K562 (cell line): ENCODE data around the gene ABCC5. TPM values are rescaled to one million over a fixed set of nuclear protein-coding genes. Genes with fewer than 3 reads are reported as not detected.

Source experiments
- ATAC-seq: fragments of 200-7000 bp; cut with Tn5 transposase; 3 replicates; pipeline ENCODE4 v1.9.1; 2020; ENCODE audit warnings: moderate library complexity
- BruUV-seq: library from RNA; stranded (reverse); fragments of 400-500 nt; replicated peaks from 2 replicates; lab custom pipeline; 2021; lab: Mats Ljungman, UMichigan
- CTCF ChIA-PET: fragments of 300-600 bp; formaldehyde crosslinking; extraction: SDS; loops from one replicate; lab custom pipeline; 2021; ENCODE audit warnings: low intra/inter-chr PET ratio; lab: Yijun Ruan, JAX
- POLR2A ChIA-PET: fragments of 300-600, 350-650 bp; sonication (Branson Sonifier 250); formaldehyde crosslinking; extraction: SDS; loops from one replicate; lab custom pipeline; 2021; ENCODE audit warnings: antibody characterized with exemption, inconsistent platforms; lab: Yijun Ruan, JAX
- DNase-seq, 4 experiments: peaks; one replicate each; pipeline versions ENCODE4 v3.0.0 to v3.0.0-alpha.2; 2011 to 2018; ENCODE audit warnings: low spot score in 3 of 4, mixed read lengths in 3 of 4; ENCODE audit errors: extremely low read depth in 1 of 4
- FAIRE-seq: peaks from 2 replicates; lab custom pipeline; 2011; peaks lifted over from hg19 to GRCh38; lab: Jason Lieb, UNC
- H2AFZ ChIP-seq: 2 replicates; pipeline ENCODE4 v1.6.0; 2011; ENCODE audit warnings: low read depth, low read length, control low read depth, inconsistent platforms
- H3K27ac ChIP-seq: fragments of 200-600 bp; 3 replicates; pipeline ENCODE4 v1.8.0; 2011; ENCODE audit warnings: low read depth, mild to moderate bottlenecking, control low read depth, inconsistent platforms, low read length, moderate library complexity, mixed read lengths; ENCODE audit errors: extremely low read depth
- H3K27me3 ChIP-seq, 2 experiments: fragments of 300-600 bp in 1 of 2; 2 replicates in 1 of 2; 3 replicates in 1 of 2; pipeline versions ENCODE4 v1.6.0 to v1.8.0; 2011; ENCODE audit warnings: inconsistent platforms in 2 of 2, low read length in 2 of 2, mild to moderate bottlenecking in 1 of 2, mixed read lengths in 1 of 2, moderate library complexity in 1 of 2; ENCODE audit not compliant: control insufficient read depth in 2 of 2, insufficient read depth in 2 of 2
- H3K36me3 ChIP-seq: fragments of 300-600 bp; 3 replicates; pipeline ENCODE4 v1.8.0; 2011; ENCODE audit warnings: mild to moderate bottlenecking, low read length, inconsistent platforms; ENCODE audit not compliant: control insufficient read depth, insufficient read depth
- H3K4me1 ChIP-seq, 2 experiments: fragments of 200-600 bp in 1 of 2; replicated peaks in 1 of 2; 2 replicates in 1 of 2; 3 replicates in 1 of 2; pipeline versions ENCODE4 v1.5.1 to v1.8.0; 2011; ENCODE audit warnings: inconsistent platforms in 2 of 2, low read length in 2 of 2, mild to moderate bottlenecking in 1 of 2, mixed read lengths in 1 of 2, moderate library complexity in 1 of 2; ENCODE audit not compliant: control insufficient read depth in 2 of 2, insufficient read depth in 2 of 2
- H3K4me2 ChIP-seq: 2 replicates; pipeline ENCODE4 v1.6.1; 2011; ENCODE audit warnings: low read length, control low read depth, inconsistent platforms, mixed read lengths; ENCODE audit not compliant: insufficient read depth
- H3K4me3 ChIP-seq: fragments of 200-600 bp; sonication (generic), shearing (Covaris generic); 2 replicates; pipeline ENCODE4 v1.5.1; 2016; ENCODE audit warnings: control low read depth, inconsistent platforms
- H3K79me2 ChIP-seq: fragments of 200-600 bp; 3 replicates; pipeline ENCODE4 v1.8.0; 2011; ENCODE audit warnings: low read length, inconsistent platforms; ENCODE audit not compliant: control insufficient read depth, insufficient read depth
- H3K9ac ChIP-seq, 2 experiments: 2 replicates each; pipeline versions ENCODE4 v1.6.0 to v1.6.1; 2011; ENCODE audit warnings: low read depth in 2 of 2, low read length in 2 of 2, control low read depth in 1 of 2, inconsistent platforms in 1 of 2, mild to moderate bottlenecking in 1 of 2, mixed read lengths in 1 of 2; ENCODE audit not compliant: insufficient read depth in 1 of 2
- H3K9me1 ChIP-seq: one replicate; pipeline ENCODE4 v1.6.0; 2011; ENCODE audit warnings: inconsistent platforms, mild to moderate bottlenecking, low read length, moderate library complexity; ENCODE audit not compliant: control insufficient read depth, insufficient read depth
- H3K9me3 ChIP-seq: replicated peaks from 2 replicates; pipeline ENCODE4 v1.5.1; 2011; ENCODE audit warnings: low read depth, low read length, inconsistent platforms; ENCODE audit not compliant: control insufficient read depth, insufficient read depth
- H4K20me1 ChIP-seq: replicated peaks from 2 replicates; pipeline ENCODE4 v1.6.1; 2011; ENCODE audit warnings: low read length, inconsistent platforms, mixed read lengths; ENCODE audit not compliant: control insufficient read depth, insufficient read depth
- ASH1L ChIP-seq: fragments of 450-650 bp; IDR thresholded peaks from 2 replicates; pipeline ENCODE4 v1.6.1; 2018; ENCODE audit warnings: borderline replicate concordance, mild to moderate bottlenecking, low read depth; ENCODE audit not compliant: partially characterized antibody
- EGR1 ChIP-seq: fragments of 450-650 bp; conservative IDR thresholded peaks from 2 replicates; pipeline ENCODE4 v1.6.1; 2017; ENCODE audit warnings: mild to moderate bottlenecking
- GTF2A2 ChIP-seq: IDR thresholded peaks from 2 replicates; pipeline ENCODE4 v1.6.1; 2016; ENCODE audit warnings: mild to moderate bottlenecking, missing genetic modification characterization, missing compliant biosample characterization
- MAFF ChIP-seq: IDR thresholded peaks from 2 replicates; pipeline ENCODE4 v1.6.1; 2012; ENCODE audit warnings: low read length, improper control_type of control experiment
- PKNOX1 ChIP-seq: fragments of 450-650 bp; IDR thresholded peaks from 2 replicates; pipeline ENCODE4 v1.6.1; 2016
- ZNF561 ChIP-seq: fragments of 450-650 bp; formaldehyde crosslinking; conservative IDR thresholded peaks from 2 replicates; pipeline ENCODE4 v1.4.0; 2020; ENCODE audit warnings: mild to moderate bottlenecking, moderate library complexity
- WGBS: fragments of 100-300 bp; shearing (Covaris generic); methylation state at CpG from one replicate; pipeline ENCODE4 v1.1.6; 2016; ENCODE audit warnings: low coverage, mixed read lengths; ENCODE audit not compliant: insufficient coverage; ENCODE audit errors: missing lambda C conversion rate; 5-methylcytosine and 5-hydroxymethylcytosine counted together
- in situ Hi-C: fragments of 300-500 bp; cut with MboI; formaldehyde crosslinking; loops from 4 replicates; pipeline ENCODE4 v1.15.0; 2018; ENCODE audit warnings: inconsistent platforms, mixed read lengths
- intact Hi-C: fragments of 100-400 bp; cut with micrococcal nuclease; formaldehyde crosslinking; loops from 2 replicates; pipeline ENCODE4 v1.14.2; 2022
- polyA plus RNA-seq, 8 experiments: library from polyadenylated mRNA; depleted of rRNA in 4 of 8; stranded (reverse) in 5 of 8; unstranded in 3 of 8; fragments of >200 nt; fragmentation: Nextera tagmentation in 2 of 8; fragmentation: Illumina TruSeq in 1 of 8; extraction: Ambion mirVana in 2 of 8; extraction: Trizol in 1 of 8; gene quantifications; 2 replicates each; pipeline versions ENCODE4 v1.2.1 to v1.2.3, GENCODE V29; 2011 to 2014; ENCODE audit warnings: inconsistent platforms in 1 of 8, missing spikeins in 1 of 8
- total RNA-seq, 7 experiments: library from RNA; depleted of rRNA in 6 of 7; stranded (reverse); fragments of >200 nt in 6 of 7; fragmentation: Illumina TruSeq in 2 of 7; extraction: Trizol in 2 of 7; gene quantifications; 2 replicates each; pipeline versions ENCODE4 v1.2.1 to v1.2.3, GENCODE V29; 2011 to 2021; ENCODE audit warnings: low replicate concordance in 1 of 7
- TF ChIP-seq, protein P1 (sequence below): fragments of 450-650 bp; conservative IDR thresholded peaks from 2 replicates; pipeline ENCODE4 v1.6.1; 2016; ENCODE audit warnings: missing genetic modification characterization, low read depth, mild to moderate bottlenecking, control low read depth, missing compliant biosample characterization
- TF ChIP-seq, protein P2 (sequence below), 2 experiments: fragments of 450-650 bp in 1 of 2; sonication (generic) in 1 of 2; formaldehyde crosslinking in 1 of 2; IDR thresholded peaks in 1 of 2; conservative IDR thresholded peaks in 1 of 2; 2 replicates each; pipeline versions ENCODE4 v1.6.1 to v1.8.1; 2016 to 2023; ENCODE audit warnings: mild to moderate bottlenecking in 2 of 2, moderate library complexity in 2 of 2, inconsistent platforms in 1 of 2, missing genetic modification reagents in 1 of 2
- TF ChIP-seq, protein P3 (sequence below), 2 experiments: fragments of 450-650 bp in 1 of 2; sonication (generic) in 1 of 2; formaldehyde crosslinking in 1 of 2; IDR thresholded peaks; 2 replicates each; pipeline versions ENCODE4 v1.7.1 to v1.9.0; 2016 to 2022; ENCODE audit warnings: inconsistent platforms in 1 of 2, mild to moderate bottlenecking in 1 of 2, missing genetic modification reagents in 1 of 2

The ABCC5 gene
- total and polyA plus RNA-seq, 9 of the 15 experiments (the other 6 are each of a cell fraction or from before 2014, with no cell fraction given), result 22.0 to 53.0 (median 41.9) TPM

DNA sequence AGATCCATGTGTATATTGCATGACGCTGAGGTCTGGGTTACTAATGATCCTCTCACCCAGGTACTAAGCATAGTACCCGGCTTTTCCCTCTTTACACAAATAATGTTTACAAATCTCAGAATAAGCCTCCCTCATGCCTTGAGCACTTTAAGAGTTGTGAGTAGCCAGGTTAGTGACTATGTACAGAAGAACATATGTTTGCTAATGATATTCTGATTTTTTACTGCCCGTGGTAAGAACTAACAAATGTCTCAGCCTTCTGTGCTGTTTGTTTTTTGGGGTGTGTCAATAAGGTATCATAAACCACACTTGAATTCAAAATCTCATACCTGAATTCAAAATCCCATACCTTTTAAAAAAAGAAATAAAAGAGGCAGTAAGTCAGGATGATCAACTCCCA lies 59.5 kb downstream of the ABCC5 start:
- Histone ChIP-seq H3K4me1 (no peaks in the 10 kb centered on the region; a peak in 1 of 5 replicates), H3K4me2 (no peak overlapping the region), H3K79me2 (no peaks in the 10 kb centered on the region), H3K9me1 (no peaks in the 10 kb centered on the region), H3K4me3 (no peak overlapping the region), H3K27me3 (no peaks in the 10 kb centered on the region; a peak in 1 of 5 replicates), H3K27ac (no peak overlapping the region; the same call in 2 of the 3 replicates), H4K20me1 (no peaks in the 10 kb centered on the region), H3K9ac (no peak overlapping the region), H3K9me3 (peaks cover 10% of the 10 kb centered on the region), H2AFZ (no peak overlapping the region), H3K36me3 (peaks cover 84% of the 10 kb centered on the region)
- BruUV-seq, result no TSS peak
- ChIA-PET CTCF (no interaction called here), POLR2A (no interaction called here)
- DNase-seq (no peak), FAIRE-seq (no peak), ATAC-seq (no peak)
- WGBS, result 90% methylated on average over 3 of the region's 3 CpGs
- intact Hi-C loops, result no loop called here
- in situ Hi-C loops, result no loop called here
- TF ChIP-seq, protein P1, sequence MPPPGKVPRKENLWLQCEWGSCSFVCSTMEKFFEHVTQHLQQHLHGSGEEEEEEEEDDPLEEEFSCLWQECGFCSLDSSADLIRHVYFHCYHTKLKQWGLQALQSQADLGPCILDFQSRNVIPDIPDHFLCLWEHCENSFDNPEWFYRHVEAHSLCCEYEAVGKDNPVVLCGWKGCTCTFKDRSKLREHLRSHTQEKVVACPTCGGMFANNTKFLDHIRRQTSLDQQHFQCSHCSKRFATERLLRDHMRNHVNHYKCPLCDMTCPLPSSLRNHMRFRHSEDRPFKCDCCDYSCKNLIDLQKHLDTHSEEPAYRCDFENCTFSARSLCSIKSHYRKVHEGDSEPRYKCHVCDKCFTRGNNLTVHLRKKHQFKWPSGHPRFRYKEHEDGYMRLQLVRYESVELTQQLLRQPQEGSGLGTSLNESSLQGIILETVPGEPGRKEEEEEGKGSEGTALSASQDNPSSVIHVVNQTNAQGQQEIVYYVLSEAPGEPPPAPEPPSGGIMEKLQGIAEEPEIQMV (tag), result no peak
- no peak for TF ChIP-seq MAFF
- no peak for TF ChIP-seq ASH1L
- TF ChIP-seq, protein P2, sequence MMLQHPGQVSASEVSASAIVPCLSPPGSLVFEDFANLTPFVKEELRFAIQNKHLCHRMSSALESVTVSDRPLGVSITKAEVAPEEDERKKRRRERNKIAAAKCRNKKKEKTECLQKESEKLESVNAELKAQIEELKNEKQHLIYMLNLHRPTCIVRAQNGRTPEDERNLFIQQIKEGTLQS (IDR thresholded peaks at IDR 0.05), result no peak
- TF ChIP-seq, protein P2 (CRISPR knock-in tag; conservative IDR thresholded peaks at IDR 0.05), result no peak
- TF ChIP-seq, protein P3, sequence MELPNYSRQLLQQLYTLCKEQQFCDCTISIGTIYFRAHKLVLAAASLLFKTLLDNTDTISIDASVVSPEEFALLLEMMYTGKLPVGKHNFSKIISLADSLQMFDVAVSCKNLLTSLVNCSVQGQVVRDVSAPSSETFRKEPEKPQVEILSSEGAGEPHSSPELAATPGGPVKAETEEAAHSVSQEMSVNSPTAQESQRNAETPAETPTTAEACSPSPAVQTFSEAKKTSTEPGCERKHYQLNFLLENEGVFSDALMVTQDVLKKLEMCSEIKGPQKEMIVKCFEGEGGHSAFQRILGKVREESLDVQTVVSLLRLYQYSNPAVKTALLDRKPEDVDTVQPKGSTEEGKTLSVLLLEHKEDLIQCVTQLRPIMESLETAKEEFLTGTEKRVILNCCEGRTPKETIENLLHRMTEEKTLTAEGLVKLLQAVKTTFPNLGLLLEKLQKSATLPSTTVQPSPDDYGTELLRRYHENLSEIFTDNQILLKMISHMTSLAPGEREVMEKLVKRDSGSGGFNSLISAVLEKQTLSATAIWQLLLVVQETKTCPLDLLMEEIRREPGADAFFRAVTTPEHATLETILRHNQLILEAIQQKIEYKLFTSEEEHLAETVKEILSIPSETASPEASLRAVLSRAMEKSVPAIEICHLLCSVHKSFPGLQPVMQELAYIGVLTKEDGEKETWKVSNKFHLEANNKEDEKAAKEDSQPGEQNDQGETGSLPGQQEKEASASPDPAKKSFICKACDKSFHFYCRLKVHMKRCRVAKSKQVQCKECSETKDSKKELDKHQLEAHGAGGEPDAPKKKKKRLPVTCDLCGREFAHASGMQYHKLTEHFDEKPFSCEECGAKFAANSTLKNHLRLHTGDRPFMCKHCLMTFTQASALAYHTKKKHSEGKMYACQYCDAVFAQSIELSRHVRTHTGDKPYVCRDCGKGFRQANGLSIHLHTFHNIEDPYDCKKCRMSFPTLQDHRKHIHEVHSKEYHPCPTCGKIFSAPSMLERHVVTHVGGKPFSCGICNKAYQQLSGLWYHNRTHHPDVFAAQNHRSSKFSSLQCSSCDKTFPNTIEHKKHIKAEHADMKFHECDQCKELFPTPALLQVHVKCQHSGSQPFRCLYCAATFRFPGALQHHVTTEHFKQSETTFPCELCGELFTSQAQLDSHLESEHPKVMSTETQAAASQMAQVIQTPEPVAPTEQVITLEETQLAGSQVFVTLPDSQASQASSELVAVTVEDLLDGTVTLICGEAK (IDR thresholded peaks at IDR 0.05), result no peak
- TF ChIP-seq, protein P3 (CRISPR knock-in tag; IDR thresholded peaks at IDR 0.05), result no peak
- TF ChIP-seq PKNOX1, result no peak
- no peak for TF ChIP-seq ZNF561 (CRISPR knock-in tag)
- no peak for TF ChIP-seq GTF2A2 (tag)
- no peak for TF ChIP-seq EGR1
